Erythroblast (primary cell): ENCODE data around the gene CLCN2.

Experiments
- GATA1 ChIP-seq: IDR thresholded peaks from 2 replicates; pipeline ENCODE4 v1.6.1; 2011; ENCODE audit warnings: low read depth, mild to moderate bottlenecking, control low read depth, low read length, moderate library complexity
- POLR2A ChIP-seq: IDR thresholded peaks from 2 replicates; pipeline ENCODE4 v1.6.1; 2011; ENCODE audit warnings: mild to moderate bottlenecking, low read length

GRCh38 chr3:184332370-184333090, 28.9 kb downstream of the CLCN2 start:
- TF ChIP-seq POLR2A (no peak), GATA1 (no peak)
